Stimulated activated CD4-positive, alpha-beta T cell treated with anti-CD3 and anti-CD28 coated beads, Interleukin-2, amount 100 ng/mL, for 4 hours (primary cell): ENCODE data around the gene CACNA1D.

Experiments
- DNase-seq: peaks from one replicate; pipeline ENCODE4 v3.0.0-alpha.2; 2020; ENCODE audit warnings: low read depth

The CACNA1D gene

GRCh38 chr3:53809267-53809666 lies 314.9 kb downstream of the CACNA1D start:
- DNase-seq: no peak

DNA sequence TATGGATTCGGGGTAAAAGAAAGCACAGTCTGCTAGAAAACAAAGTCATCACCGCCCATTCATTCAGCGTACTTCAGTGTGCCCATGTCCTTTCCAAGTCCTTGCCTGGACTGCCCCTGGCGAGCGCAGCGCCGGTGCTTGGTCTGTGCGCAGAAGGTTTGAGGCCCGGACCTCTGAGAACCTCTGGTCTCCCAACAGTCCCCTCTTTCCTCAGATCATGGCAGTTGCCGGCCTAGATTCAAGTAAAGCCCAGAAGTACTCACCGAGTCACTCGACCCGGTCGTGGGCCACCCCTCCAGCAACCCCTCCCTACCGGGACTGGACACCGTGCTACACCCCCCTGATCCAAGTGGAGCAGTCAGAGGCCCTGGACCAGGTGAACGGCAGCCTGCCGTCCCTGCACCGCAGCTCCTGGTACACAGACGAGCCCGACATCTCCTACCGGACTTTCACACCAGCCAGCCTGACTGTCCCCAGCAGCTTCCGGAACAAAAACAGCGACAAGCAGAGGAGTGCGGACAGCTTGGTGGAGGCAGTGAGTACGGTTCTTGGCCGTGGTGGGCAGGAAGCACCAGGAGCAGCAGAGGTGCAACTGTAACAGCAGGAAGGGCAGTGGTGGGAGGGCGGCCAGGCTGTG lies 315.5 kb downstream of the CACNA1D start:
- no peak for DNase-seq

DNA sequence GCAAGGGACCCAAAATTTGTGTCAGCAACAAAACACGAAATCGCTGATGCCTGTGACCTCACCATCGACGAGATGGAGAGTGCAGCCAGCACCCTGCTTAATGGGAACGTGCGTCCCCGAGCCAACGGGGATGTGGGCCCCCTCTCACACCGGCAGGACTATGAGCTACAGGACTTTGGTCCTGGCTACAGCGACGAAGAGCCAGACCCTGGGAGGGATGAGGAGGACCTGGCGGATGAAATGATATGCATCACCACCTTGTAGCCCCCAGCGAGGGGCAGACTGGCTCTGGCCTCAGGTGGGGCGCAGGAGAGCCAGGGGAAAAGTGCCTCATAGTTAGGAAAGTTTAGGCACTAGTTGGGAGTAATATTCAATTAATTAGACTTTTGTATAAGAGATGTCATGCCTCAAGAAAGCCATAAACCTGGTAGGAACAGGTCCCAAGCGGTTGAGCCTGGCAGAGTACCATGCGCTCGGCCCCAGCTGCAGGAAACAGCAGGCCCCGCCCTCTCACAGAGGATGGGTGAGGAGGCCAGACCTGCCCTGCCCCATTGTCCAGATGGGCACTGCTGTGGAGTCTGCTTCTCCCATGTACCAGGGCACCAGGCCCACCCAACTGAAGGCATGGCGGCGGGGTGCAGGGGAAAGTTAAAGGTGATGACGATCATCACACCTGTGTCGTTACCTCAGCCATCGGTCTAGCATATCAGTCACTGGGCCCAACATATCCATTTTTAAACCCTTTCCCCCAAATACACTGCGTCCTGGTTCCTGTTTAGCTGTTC lies 316.9 kb downstream of the CACNA1D start:
- DNase-seq: no peak

- DNase-seq: no peak
Observed at GRCh38 chr3:53812434-53812833, 318.0 kb downstream of the CACNA1D start.

DNA sequence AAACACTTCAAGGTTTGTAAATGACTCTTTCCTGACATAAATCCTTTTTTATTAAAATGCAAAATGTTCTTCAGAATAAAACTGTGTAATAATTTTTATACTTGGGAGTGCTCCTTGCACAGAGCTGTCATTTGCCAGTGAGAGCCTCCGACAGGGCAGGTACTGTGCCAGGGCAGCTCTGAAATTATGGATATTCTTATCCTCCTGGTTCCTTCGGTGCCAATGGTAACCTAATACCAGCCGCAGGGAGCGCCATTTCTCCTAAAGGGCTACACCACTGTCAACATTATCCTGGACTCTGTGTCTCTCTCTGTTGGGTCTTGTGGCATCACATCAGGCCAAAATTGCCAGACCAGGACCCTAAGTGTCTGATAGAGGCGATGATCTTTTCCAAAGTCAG lies 318.8 kb downstream of the CACNA1D start:
- no peak for DNase-seq

- no peak for DNase-seq
Observed at GRCh38 chr3:53813876-53814275, 319.5 kb downstream of the CACNA1D start.

DNA sequence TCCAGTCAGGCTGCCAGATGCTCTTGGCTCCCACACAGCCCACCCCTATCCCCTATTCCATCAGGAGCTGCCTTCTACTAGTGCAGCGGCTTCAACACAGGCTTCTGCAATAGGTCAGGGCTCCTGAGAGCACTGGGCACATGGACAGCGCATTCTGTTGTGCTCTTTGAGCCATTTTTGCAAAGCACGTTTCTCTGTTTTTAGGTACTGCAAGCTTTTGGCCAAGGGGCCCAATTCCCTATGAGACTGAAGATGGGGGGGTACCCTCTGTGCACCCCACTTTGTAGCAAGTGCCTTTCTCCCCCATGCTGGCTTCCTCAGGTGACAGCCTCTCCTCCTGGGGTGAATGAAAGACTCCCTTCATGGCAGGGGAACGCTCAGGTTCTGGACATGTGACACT lies 320.7 kb downstream of the CACNA1D start:
- no peak for DNase-seq

DNA sequence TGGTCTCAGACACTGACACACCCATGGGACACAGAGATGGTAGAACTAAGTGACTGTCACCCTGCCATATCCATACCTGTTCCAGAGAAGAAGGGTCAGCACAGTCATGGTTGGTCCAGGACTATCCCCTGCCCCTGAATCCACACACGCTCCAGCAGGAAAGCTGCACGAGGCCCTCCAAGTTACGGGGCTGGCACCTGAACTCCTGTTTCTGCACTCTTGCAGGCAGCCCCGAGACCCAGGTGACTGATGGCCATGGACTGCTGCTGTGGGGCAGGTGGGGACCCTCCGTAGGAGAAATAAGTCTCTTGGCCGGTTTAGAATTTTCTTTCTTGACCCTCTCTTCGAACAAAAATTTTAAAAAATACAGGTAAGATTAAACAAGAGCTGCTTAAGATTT lies 321.2 kb downstream of the CACNA1D start:
- DNase-seq: no peak

- DNase-seq: no peak
Observed at GRCh38 chr3:53816425-53816824, 322.0 kb downstream of the CACNA1D start.

DNA sequence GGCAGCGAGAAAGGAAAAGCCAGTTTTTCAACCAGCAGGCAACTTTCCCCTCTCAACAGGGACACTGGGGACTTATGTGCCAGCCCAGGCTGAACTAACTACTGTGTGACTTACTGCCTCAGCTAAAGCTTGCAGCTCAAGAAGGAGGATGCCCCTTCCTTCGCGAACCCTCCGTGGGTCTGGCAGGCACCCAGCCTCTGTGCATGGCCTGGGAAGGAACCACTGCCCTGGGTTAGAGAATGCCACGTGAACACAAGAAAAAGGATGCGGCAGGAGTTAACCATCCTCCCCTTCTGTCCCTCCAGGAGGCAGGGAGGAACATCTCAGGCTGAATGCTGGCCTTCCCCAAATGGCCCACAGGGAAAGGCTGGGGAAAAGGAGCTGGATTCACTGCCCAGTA lies 322.8 kb downstream of the CACNA1D start:
- no peak for DNase-seq

DNA sequence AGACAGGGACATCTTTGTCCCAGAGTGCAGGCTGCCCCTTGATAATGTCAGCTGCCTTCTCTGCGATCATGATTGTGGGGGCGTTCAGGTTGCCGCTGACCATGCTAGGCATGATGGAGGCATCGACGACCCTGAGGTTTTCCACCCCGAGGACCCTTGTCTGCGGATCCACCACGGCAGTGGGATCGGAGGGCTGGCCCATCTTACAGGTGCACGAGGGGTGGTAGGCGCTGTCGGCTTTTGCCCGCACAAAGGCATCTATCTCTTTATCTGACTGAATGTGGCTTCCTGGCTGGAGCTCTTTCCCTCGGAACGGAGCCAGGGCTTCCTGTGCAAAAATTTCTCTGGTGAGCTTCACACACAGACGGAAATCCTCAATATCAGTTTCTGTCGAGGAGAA lies 323.4 kb downstream of the CACNA1D start:
- DNase-seq: no peak

DNA sequence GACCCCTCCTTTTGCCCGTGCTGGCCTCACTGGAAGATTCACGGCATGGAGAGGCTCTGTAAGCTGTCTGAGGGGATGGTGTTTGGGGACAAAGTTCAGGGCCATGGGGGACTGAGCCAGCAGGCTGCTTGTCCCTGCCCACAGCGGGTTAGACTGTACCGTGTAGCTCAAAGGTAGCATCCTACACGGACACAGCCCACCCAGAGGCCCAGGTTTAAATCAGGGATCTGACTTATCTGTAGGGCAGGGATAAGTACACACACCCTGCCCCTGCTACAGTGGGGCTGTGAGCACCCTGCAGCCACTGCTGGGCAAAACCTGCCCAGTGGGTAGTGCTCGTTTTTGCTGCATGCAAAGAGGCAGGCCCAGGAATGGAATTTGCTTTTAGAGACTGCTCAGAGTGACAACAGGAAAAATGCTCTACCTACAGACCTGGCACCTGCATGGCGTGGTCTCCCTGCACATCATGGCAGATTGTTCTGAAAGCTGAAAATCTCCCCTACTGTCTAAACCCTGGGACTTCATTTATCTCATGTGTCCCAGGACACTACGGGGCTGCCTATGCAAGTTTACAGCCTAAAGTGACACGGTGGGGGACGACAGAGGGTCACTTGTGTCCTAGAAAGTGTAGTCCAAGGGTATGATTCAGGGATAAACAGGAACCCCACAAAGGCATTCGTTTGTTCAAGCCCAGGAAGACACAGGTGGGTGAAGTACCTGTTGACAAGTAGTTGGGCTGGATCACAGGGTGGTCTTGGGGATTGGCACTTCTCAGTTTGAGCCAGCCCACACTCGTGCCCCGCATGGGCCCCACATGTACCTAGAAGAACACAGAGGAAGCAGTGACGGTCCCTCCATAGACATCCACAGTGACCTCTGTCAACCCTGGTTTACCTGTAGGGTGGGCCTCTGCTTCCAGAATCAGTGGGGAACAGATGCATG lies 324.1 kb downstream of the CACNA1D start:
- DNase-seq: no peak

DNA sequence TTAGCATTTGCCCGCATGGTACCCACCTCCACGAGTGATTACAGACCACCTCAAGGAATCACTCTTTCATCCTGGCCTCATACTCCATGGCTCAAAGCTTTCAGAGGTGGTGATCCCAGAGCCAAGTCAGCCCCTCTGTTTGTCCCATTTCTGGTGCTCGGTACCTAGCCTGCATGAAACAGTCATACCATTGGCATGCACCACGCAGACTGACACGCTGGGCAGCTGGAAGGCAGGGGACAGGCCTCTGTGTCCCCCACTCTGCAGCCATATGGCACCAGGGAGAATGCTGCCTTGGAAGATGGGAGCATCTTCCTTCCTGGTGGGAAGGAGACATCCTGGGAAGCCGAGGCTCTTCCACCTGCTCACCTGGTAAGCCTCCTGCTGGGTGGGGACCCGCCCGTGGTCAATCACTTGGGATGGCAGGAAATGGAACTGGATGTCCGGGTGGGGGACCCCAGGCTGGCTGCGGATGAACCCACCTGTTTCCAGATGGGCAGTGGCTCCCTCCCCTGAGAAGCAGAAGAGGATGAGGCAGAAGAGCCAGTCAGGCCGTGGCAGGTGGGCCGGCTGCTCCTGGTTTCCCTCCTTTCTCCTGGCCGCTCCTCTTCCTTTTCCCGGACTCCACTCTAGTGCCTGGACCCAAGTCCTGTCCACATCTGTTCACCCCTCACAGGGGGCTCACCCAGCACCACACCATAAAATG lies 324.9 kb downstream of the CACNA1D start:
- DNase-seq: no peak

DNA sequence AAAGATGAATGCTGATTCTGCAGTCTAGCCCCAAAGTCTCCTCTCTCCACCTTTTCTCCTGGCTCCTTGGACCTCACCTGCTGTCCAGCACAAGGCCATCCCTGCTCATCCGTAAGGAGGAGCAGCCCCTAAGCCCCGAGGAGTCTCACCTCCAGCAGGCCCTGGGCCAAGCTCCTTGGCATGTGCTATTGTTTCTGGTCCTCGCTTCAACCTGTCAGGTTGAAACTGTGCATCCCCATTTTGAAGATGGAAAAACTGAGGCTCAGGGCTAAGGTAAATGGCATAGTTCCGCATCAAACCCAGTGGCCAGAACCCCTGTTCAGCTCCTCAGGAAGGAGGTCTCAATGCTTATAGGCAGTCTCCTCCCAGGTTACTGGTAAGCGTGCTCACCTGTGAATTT lies 325.7 kb downstream of the CACNA1D start:
- no peak for DNase-seq

DNA sequence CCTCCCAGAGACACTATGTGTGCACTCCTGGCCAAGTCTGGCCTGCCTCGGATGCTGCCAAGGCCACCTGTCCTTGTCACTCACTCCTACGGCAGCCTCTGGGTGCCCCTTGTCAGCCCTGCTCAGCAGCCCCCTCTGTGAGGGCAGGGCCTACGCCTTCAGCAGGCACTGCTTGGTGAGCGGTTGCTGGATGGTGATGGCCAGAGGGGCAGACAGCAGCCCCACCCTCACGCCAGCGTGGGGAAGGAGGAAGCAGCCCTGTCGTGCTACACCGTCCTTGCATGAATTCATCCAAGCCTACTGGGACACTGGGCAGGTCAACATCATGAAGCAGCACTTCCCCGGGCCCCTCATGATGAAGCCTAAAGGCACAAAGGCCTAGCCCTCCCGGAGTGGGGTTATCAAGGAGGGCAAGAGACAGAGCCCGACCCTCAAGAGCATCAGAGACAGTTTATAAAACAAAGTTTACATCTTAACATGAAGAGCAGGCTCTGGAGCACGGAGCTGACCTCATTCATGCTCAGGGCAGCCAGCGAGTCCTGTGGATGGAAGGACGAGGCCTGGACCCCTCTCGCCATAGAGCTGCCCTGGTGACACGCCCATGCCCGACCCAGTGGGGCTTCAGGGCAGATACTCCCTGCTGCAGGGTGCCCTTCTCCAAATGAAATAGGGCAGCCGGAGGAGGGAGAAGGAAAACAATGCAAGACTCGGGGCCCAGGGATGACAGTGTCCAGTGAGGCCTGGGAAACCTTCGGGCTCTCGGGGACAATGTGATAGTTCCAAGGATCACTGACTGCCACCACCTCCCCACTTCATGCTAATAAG lies 326.6 kb downstream of the CACNA1D start:
- DNase-seq: no peak

DNA sequence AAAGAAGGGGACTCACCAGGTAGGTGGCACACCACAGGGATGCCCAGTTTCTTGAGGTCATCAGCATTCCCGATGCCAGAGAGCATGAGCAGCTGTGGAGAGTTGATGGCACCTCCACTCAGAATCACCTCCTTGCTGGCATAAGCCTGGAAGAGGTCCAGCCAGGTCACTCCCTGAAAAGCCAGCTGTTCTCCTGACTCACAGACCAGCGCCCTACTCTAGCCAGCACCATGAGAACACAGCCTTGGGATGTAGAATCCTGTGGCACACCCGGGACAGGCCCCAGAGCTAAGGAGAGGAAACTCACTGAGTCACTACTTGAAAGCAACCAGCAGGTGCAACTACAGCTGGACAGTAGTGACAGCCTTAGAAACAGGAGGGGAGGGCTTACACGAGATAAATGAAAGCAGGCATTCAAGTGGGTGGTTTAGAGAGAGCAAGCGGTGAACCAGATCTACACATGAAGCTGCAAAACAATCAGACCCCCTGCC lies 327.3 kb downstream of the CACNA1D start:
- DNase-seq: no peak

DNA sequence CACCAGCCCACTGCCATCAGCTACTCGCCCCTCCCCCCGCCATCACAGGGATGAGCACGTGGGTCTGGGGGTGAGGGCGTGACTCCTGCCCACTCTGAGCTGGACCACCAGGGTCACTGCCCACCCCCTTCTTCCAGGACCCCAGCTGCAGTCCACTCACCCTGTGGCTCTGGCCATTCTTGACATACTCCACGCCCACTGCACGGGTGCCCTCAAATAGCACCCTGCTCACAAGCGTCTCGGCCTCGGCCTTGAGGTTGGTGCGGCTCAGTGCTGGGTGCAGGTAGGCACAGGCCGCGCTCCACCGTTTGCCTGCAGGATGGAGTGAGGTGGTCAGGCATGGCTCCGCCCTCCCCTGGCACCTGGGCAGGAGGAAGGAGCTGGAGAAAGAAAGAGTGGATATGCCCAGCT lies 327.9 kb downstream of the CACNA1D start:
- DNase-seq: no peak

GRCh38 chr3:53823026-53823955 lies 328.9 kb downstream of the CACNA1D start:
- no peak for DNase-seq

DNA sequence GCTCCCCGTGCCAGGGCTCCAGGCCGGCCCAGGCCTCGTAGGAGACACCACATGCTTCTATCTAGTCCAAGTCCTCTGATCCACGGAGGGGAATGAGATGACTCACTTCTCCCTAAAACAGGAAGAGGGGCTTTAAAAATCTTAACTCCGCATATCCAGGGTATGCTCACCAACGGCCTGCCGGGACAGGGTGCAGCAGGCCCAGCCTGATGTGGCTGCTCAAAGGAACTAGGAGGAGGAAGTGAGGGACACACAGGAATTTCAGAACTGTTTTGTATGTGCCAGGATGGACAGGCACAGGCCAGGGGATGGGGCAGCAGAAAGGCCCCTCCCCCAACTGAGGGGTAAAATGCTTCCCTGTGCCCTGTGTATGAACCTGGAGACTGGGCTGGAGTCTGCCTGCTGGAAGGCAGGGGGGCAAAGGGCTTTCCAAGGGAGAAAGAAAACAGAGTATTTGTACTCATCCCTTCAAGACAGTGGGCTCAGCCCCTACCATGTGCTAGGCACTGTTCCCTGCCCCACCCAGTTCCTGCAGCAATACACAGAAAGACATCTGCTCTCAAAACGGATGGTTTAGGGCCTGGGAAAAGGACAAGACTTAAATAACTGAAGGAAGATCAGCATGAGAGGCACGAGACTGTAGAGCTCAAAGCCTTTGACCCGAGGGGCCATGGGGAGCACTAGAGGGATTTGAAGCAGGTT lies 329.7 kb downstream of the CACNA1D start:
- no peak for DNase-seq
